ENCODE results near the gene CIAO1.
"Not testable (repeated sequence)": the region's sequence is repeated elsewhere in the genome, so short reads cannot be mapped to it uniquely, and the experiment has no call there.

GRCh38 chr2:96219959-96220358 lies 46.1 kb upstream of the CIAO1 start:
- TF ChIP-seq CTCF, POLR2AphosphoS5, POLR2A (IDR thresholded peaks at IDR 0.05): not testable (repeated sequence)

All from prostate gland (tissue), 2 donors.